GM19351 (cell line): ENCODE data around the gene ZNF440.
"Not testable (repeated sequence)": the region's sequence is repeated elsewhere in the genome, so short reads cannot be mapped to it uniquely, and the experiment has no call there.

Experiments used
- ATAC-seq: cut with Tn5 transposase; IDR thresholded peaks from one replicate; pipeline ENCODE4 v1.9.1; 2021; ENCODE audit warnings: mild to moderate bottlenecking, moderate library complexity; ENCODE audit not compliant: unreplicated experiment

ZNF440 gene

GRCh38 chr19:11821474-11822109 is 7.5 kb downstream of the ZNF440 start:
- ATAC-seq: no peak

GRCh38 chr19:11828957-11829876 is 15.1 kb downstream of the ZNF440 start:
- not testable (repeated sequence) for ATAC-seq

GRCh38 chr19:11832253-11832912 is 18.3 kb downstream of the ZNF440 start:
- ATAC-seq: no peak

GRCh38 chr19:11833541-11833940 is 19.5 kb downstream of the ZNF440 start:
- no peak for ATAC-seq

GRCh38 chr19:11835626-11836066 is 21.6 kb downstream of the ZNF440 start:
- ATAC-seq: not testable (repeated sequence)

- no peak for ATAC-seq
These were observed 29.6 kb downstream of the ZNF440 start for GRCh38 chr19:11843722-11844121.

GRCh38 chr19:11847615-11848014 is 33.5 kb downstream of the ZNF440 start:
- not testable (repeated sequence) for ATAC-seq

- ATAC-seq: no peak
These were observed 34.1 kb downstream of the ZNF440 start for GRCh38 chr19:11848200-11848593.

- peak; percentile 50 for ATAC-seq
These were observed 34.8 kb downstream of the ZNF440 start, which contains the start of gene ZNF439 for GRCh38 chr19:11848594-11849469. Gene ZNF439 (plus strand): TSS chr19:11848726. CDS start chr19:11848868, 142 bp downstream.

GRCh38 chr19:11850289-11850688 is 36.2 kb downstream of the ZNF440 start:
- ATAC-seq: not testable (repeated sequence)

- no peak for ATAC-seq
These were observed 39.3 kb downstream of the ZNF440 start for GRCh38 chr19:11853358-11853757.

- no peak for ATAC-seq
These were observed 42.6 kb downstream of the ZNF440 start for GRCh38 chr19:11856596-11857250.

- ATAC-seq: no peak
These were observed 46.6 kb downstream of the ZNF440 start for GRCh38 chr19:11860721-11861120.

GRCh38 chr19:11861301-11861700 is 47.2 kb downstream of the ZNF440 start:
- no peak for ATAC-seq

GRCh38 chr19:11867766-11868165 is 53.7 kb downstream of the ZNF440 start:
- ATAC-seq: not testable (repeated sequence)

- no peak for ATAC-seq
These were observed 54.1 kb downstream of the ZNF440 start for GRCh38 chr19:11868188-11868587.

GRCh38 chr19:11872624-11873023 is 58.6 kb downstream of the ZNF440 start:
- no peak for ATAC-seq

- no peak for ATAC-seq
These were observed 59.7 kb downstream of the ZNF440 start for GRCh38 chr19:11873762-11874161.

GRCh38 chr19:11879687-11880266 is 65.7 kb downstream of the ZNF440 start:
- not testable (repeated sequence) for ATAC-seq
